GM12878 (cell line): ENCODE data around the gene NHS. TPM values are rescaled to one million over a fixed set of nuclear protein-coding genes. Genes with fewer than 3 reads are reported as not detected.

Source experiments
- ATAC-seq: fragments of 200-7000 bp; cut with Tn5 transposase; 3 replicates; pipeline ENCODE4 v1.9.1; 2020; ENCODE audit warnings: mild to moderate bottlenecking, moderate library complexity
- BruUV-seq: library from RNA; stranded (reverse); fragments of 400-500 nt; replicated peaks from 2 replicates; lab custom pipeline; 2021; lab: Mats Ljungman, UMichigan
- CTCF ChIA-PET: fragments of 300-600 bp; sonication (Branson Sonifier 250); formaldehyde crosslinking; extraction: SDS; loops from one replicate; lab custom pipeline; 2021; ENCODE audit warnings: inconsistent platforms; lab: Yijun Ruan, JAX
- POLR2A ChIA-PET: fragments of 350-600 bp; formaldehyde crosslinking; extraction: SDS; loops from one replicate; lab custom pipeline; 2021; ENCODE audit warnings: inconsistent platforms; lab: Charles Lee
- RAD21 ChIA-PET: fragments of 300-600 bp; sonication (Branson Sonifier 250); formaldehyde crosslinking; loops from one replicate; lab custom pipeline; 2023; ENCODE audit warnings: antibody characterized with exemption; ENCODE audit not compliant: unreplicated experiment; lab: Charles Lee
- SMC1A ChIA-PET: fragments of 300-600 bp; sonication (Branson Sonifier 250); formaldehyde crosslinking; loops from one replicate; lab custom pipeline; 2023; ENCODE audit not compliant: unreplicated experiment, uncharacterized antibody; lab: Charles Lee
- DNase-seq: peaks from one replicate; pipeline ENCODE4 v3.0.0-alpha.2; 2011; ENCODE audit warnings: low read depth, low spot score
- FAIRE-seq: peaks from 3 replicates; lab custom pipeline; 2011; peaks lifted over from hg19 to GRCh38; lab: Jason Lieb, UNC
- H2AFZ ChIP-seq: 2 replicates; pipeline ENCODE4 v1.6.0; 2011; ENCODE audit warnings: low read depth, low read length, control low read depth; ENCODE audit not compliant: control insufficient read depth
- H3K27ac ChIP-seq: 2 replicates; pipeline ENCODE4 v1.5.1; 2011; ENCODE audit warnings: control low read depth; ENCODE audit not compliant: control insufficient read depth, insufficient read depth
- H3K27me3 ChIP-seq, 2 experiments: replicated peaks in 1 of 2; 2 replicates each; pipeline versions ENCODE4 v1.6.0 to v1.6.1; 2011; ENCODE audit warnings: low read length in 1 of 2; ENCODE audit not compliant: control insufficient read depth in 2 of 2, insufficient read depth in 2 of 2
- H3K36me3 ChIP-seq, 2 experiments: 2 replicates each; pipeline ENCODE4 v1.5.1; 2011; ENCODE audit warnings: low read length in 1 of 2; ENCODE audit not compliant: control insufficient read depth in 2 of 2, insufficient read depth in 2 of 2
- H3K4me1 ChIP-seq: 2 replicates; pipeline ENCODE4 v1.6.1; 2011; ENCODE audit warnings: mild to moderate bottlenecking, low read length, moderate library complexity, mixed read lengths; ENCODE audit not compliant: control insufficient read depth, insufficient read depth
- H3K4me2 ChIP-seq: 2 replicates; pipeline ENCODE4 v1.6.0; 2011; ENCODE audit warnings: control low read depth; ENCODE audit not compliant: control insufficient read depth, insufficient read depth
- H3K4me3 ChIP-seq: fragments of 200-600 bp; sonication (generic); 2 replicates; pipeline ENCODE4 v1.5.1; 2016
- H3K79me2 ChIP-seq: 2 replicates; pipeline ENCODE4 v1.6.0; 2011; ENCODE audit warnings: low read length; ENCODE audit not compliant: control insufficient read depth, insufficient read depth
- H3K9ac ChIP-seq: 2 replicates; pipeline ENCODE4 v1.8.0; 2011; ENCODE audit warnings: low read length, control low read depth, mixed read lengths; ENCODE audit not compliant: control insufficient read depth, insufficient read depth
- H3K9me3 ChIP-seq: replicated peaks from 3 replicates; pipeline ENCODE4 v1.5.1; 2011; ENCODE audit warnings: mild to moderate bottlenecking, low read length; ENCODE audit not compliant: control insufficient read depth, insufficient read depth
- H4K20me1 ChIP-seq: 2 replicates; pipeline ENCODE4 v1.6.0; 2011; ENCODE audit not compliant: control insufficient read depth, insufficient read depth
- FOS ChIP-seq: IDR thresholded peaks from 3 replicates; pipeline ENCODE4 v1.6.1; 2011; ENCODE audit warnings: borderline replicate concordance; ENCODE audit not compliant: insufficient read length; ENCODE audit errors: extremely low read depth
- HDGF ChIP-seq: fragments of 450-650 bp; IDR thresholded peaks from 2 replicates; pipeline ENCODE4 v1.6.1; 2016; ENCODE audit warnings: antibody characterized with exemption
- IKZF2 ChIP-seq, 2 experiments: fragments of 450-650 bp; IDR thresholded peaks; 2 replicates each; pipeline ENCODE4 v1.6.1; 2017; ENCODE audit warnings: mild to moderate bottlenecking in 2 of 2, moderate library complexity in 2 of 2
- IRF4 ChIP-seq: IDR thresholded peaks from 2 replicates; pipeline ENCODE4 v1.6.1; 2011; ENCODE audit warnings: low read depth, low read length
- MLLT1 ChIP-seq: fragments of 450-650 bp; IDR thresholded peaks from 2 replicates; pipeline ENCODE4 v1.6.1; 2016; ENCODE audit warnings: mild to moderate bottlenecking
- MTA3 ChIP-seq: IDR thresholded peaks from 2 replicates; pipeline ENCODE4 v1.6.1; 2012; ENCODE audit warnings: low read length, inconsistent platforms, borderline replicate concordance
- MYB ChIP-seq: fragments of 150-350 bp; IDR thresholded peaks from 2 replicates; pipeline ENCODE4 v1.6.1; 2014; ENCODE audit warnings: mild to moderate bottlenecking, low read depth, low read length, borderline replicate concordance
- PML ChIP-seq: IDR thresholded peaks from 2 replicates; pipeline ENCODE4 v1.6.1; 2012; ENCODE audit warnings: low read length, inconsistent platforms
- POLR2AphosphoS5 ChIP-seq: IDR thresholded peaks from 2 replicates; pipeline ENCODE4 v1.6.1; 2011; ENCODE audit warnings: mild to moderate bottlenecking, low read length, inconsistent platforms
- RELB ChIP-seq: fragments of 450-650 bp; IDR thresholded peaks from 2 replicates; pipeline ENCODE4 v1.6.1; 2017; ENCODE audit warnings: low read depth, mild to moderate bottlenecking, moderate library complexity
- SIN3A ChIP-seq: IDR thresholded peaks from 2 replicates; pipeline ENCODE4 v1.6.1; 2012; ENCODE audit warnings: low read depth, low read length, improper control_type of control experiment
- USF1 ChIP-seq: IDR thresholded peaks from 2 replicates; pipeline ENCODE4 v1.6.1; 2011; ENCODE audit warnings: borderline replicate concordance, low read depth, mild to moderate bottlenecking, moderate library complexity, mixed read lengths, low read length; ENCODE audit not compliant: insufficient read depth; ENCODE audit errors: extremely low read length
- WGBS: methylation state at CpG from one replicate; pipeline ENCODE4 v1.1.6; 2016; ENCODE audit warnings: low lambda C conversion rate; ENCODE audit not compliant: insufficient replicate concordance, insufficient coverage; ENCODE audit errors: missing lambda C conversion rate; 5-methylcytosine and 5-hydroxymethylcytosine counted together
- in situ Hi-C: fragments of 300-500 bp; cut with MboI; formaldehyde crosslinking; loops from 9 replicates; pipeline ENCODE4 v1.14.3; 2018; ENCODE audit warnings: mixed read lengths
- intact Hi-C: fragments of 100-400 bp; cut with micrococcal nuclease; formaldehyde crosslinking; loops from one replicate; pipeline ENCODE4 v1.14.2; 2022; ENCODE audit not compliant: unreplicated experiment
- polyA plus RNA-seq, 11 experiments: library from polyadenylated mRNA; depleted of rRNA in 4 of 11; unstranded in 6 of 11; stranded (reverse) in 5 of 11; fragments of >200 nt; fragmentation: Nextera tagmentation in 4 of 11; fragmentation: Illumina TruSeq in 1 of 11; extraction: Ambion mirVana in 4 of 11; extraction: Trizol in 1 of 11; gene quantifications; 1 replicate in 1 of 11; 2 replicates in 10 of 11; pipeline versions ENCODE4 v1.2.1 to v1.2.3, GENCODE V29; 2011 to 2016; ENCODE audit warnings: inconsistent platforms in 2 of 11, missing spikeins in 2 of 11, low read depth in 1 of 11
- total RNA-seq, 4 experiments: library from RNA; depleted of rRNA in 3 of 4; stranded (reverse); fragments of >200 nt in 3 of 4; fragmentation: Illumina TruSeq in 1 of 4; extraction: Trizol in 1 of 4; gene quantifications; 2 replicates each; pipeline versions ENCODE4 v1.2.1 to v1.2.3, GENCODE V29; 2013 to 2021

Gene NHS
- total and polyA plus RNA-seq, 10 of the 15 experiments (the other 5 are each of a cell fraction or from before 2014, with no cell fraction given), result under 0.01 to 0.07 (median 0.03) TPM; not detected in 7

- RAD21 ChIA-PET, result no interaction called here
- Histone ChIP-seq H4K20me1 (no peaks in the 10 kb centered on the region), H3K4me2 (no peak overlapping the region), H3K27ac (no peak overlapping the region), H3K4me1 (no peaks in the 10 kb centered on the region), H3K9me3 (no peaks in the 10 kb centered on the region)
- no peak for DNase-seq
- POLR2A ChIA-PET, result no interaction called here
- SMC1A ChIA-PET, result no interaction called here
- no TSS peak for BruUV-seq
- no peak for FAIRE-seq
- intact Hi-C loops, result no loop called here
- TF ChIP-seq HDGF (no peak), POLR2AphosphoS5 (no peak), MLLT1 (no peak), SIN3A (no peak), MYB (no peak), PML (no peak), MTA3 (no peak), FOS (no peak), IRF4 (no peak), USF1 (no peak), IKZF2 (IDR thresholded peaks at IDR 0.05) (no peak), RELB (no peak)
- TF ChIP-seq, all 136 proteins: peak for 0
- in situ Hi-C loops, result no loop called here
- H3K4me3 ChIP-seq, result no peak overlapping the region
- WGBS, result 68% methylated on average over 3 of the region's 3 CpGs
- no peaks in the 10 kb centered on the region for H3K79me2 ChIP-seq
- no peaks in the 10 kb centered on the region for H3K36me3 ChIP-seq
- H2AFZ ChIP-seq, result no peak overlapping the region
- CTCF ChIA-PET, result no interaction called here
- H3K27me3 ChIP-seq, result no peaks in the 10 kb centered on the region; a peak in 1 of 4 replicates
- no peak overlapping the region for H3K9ac ChIP-seq
- ATAC-seq, result no peak
Measured at GRCh38 chrX:17631647-17632046, 256.6 kb downstream of the NHS start.
